Urothelium cell line (cell line): ENCODE data around the gene GRK5.
A peak's percentile ranks its signal among the peaks of the same experiment; 100 is the strongest.

ENCODE experiments used
- DNase-seq: peaks from one replicate; pipeline ENCODE4 v3.0.0; 2011; ENCODE audit warnings: low spot score, mixed read lengths
- FAIRE-seq: peaks from 2 replicates; lab custom pipeline; 2011; peaks lifted over from hg19 to GRCh38; lab: Jason Lieb, UNC

Gene GRK5

DNA sequence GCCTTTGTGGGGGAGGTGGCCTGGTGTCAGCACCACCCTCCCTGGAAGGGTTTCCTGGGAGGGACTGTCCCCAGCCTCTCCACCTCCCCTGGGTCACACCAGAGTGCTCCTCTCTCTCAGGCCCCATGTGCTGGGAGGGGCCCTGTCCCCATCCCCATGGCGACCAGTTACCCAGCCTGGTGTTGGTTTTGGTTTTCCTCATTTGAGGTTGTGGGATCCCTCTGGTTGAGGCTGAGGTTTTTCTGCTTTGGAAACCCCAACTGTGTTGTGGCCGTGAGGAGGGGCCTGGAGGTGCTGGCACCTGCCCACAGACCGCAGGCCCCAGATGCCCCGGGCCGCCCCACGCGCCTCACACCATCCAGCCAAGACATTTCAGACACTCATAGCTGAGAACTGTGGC is 106.3 kb downstream of the GRK5 start:
- no peak for FAIRE-seq
- no peak for DNase-seq

GRCh38 chr10:119314061-119314460 is 106.7 kb downstream of the GRK5 start:
- FAIRE-seq, result no peak

DNA sequence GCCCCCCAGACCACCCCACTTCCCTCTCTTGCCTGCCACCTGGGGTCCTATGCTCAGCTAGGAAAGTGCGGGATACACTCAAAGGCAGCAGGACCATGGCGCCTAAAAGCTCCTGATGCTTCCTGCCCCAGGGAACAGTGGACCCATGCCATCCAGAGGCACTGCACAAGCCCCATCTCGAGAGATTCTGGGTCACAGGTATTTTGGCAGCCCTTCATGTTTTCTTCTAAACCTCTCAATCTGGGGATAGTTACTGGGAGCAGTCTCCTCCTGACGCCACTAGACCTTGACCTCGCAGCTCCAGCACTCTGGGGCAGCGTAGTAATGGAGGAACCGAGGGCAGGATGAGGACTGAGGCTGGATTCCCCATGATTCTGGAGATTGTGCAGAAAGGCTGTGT is 107.1 kb downstream of the GRK5 start:
- FAIRE-seq (no peak), DNase-seq (no peak)

More at GRCh38 chr10:119314061-119314460, 106.7 kb downstream of the GRK5 start:
- no peak for DNase-seq

DNA sequence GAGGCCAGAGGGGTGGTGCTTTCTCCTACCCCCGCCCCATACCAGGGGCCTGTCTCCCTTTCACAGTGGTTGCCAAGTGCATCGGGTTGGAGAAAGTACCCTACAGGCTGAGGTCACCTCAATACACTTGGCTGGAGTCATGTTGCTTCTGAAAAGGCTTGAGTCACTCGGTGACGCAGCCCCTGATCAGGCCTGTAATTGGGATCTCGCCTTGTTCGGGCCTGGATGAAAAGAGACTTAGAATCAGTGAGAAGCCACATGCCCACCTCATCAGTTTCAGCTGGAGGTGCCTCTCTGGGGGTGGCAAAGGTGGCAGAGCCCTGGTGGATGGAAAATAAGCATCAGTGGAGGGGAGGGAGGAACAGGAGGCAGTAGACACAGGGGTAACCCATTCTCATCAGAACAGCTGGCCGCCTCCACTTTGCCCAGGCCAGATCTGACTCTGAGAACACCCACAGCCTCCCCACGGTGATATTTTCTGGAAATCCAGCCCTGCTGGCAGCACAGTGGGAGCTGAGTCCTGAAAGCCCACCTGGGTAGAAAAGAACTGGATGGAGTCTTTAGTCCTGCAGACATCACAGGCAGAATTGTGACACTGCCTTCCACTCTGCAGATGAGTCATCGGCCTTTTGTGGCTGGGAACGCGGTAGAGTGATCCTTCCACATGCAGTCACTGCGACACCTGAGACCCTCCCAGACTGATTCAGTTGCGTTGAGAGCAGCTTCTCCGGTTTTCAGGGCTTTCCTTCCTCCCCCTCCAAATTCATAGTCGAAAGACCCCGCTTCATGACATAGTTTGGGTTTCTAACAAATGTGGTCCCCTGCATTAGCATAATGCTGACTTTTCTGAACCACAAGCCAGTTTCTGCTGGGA is 108.0 kb downstream of the GRK5 start:
- FAIRE-seq (no peak), DNase-seq (peak; percentile 84)

DNA sequence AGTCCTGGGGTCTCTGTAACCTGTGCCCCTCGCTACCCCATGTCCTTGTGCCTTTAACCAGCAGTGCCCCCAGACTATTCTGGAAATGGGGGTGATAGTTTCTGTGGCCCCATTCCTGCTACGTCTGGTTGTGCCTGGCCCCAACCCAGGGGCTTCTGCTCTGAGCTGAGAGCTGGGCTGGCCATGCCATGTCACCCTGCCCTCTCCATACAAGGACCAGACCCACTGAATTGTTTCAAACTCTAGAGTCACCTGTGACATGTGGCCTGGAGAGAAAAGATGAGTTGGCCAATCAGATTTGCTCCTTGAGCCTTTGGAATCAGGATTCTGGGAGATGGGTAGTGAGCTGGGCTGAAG is 108.6 kb downstream of the GRK5 start:
- FAIRE-seq (no peak), DNase-seq (no peak)

- peak; percentile 72 for DNase-seq
- no peak for FAIRE-seq
These were observed 109.3 kb downstream of the GRK5 start for GRCh38 chr10:119316729-119317097.

DNA sequence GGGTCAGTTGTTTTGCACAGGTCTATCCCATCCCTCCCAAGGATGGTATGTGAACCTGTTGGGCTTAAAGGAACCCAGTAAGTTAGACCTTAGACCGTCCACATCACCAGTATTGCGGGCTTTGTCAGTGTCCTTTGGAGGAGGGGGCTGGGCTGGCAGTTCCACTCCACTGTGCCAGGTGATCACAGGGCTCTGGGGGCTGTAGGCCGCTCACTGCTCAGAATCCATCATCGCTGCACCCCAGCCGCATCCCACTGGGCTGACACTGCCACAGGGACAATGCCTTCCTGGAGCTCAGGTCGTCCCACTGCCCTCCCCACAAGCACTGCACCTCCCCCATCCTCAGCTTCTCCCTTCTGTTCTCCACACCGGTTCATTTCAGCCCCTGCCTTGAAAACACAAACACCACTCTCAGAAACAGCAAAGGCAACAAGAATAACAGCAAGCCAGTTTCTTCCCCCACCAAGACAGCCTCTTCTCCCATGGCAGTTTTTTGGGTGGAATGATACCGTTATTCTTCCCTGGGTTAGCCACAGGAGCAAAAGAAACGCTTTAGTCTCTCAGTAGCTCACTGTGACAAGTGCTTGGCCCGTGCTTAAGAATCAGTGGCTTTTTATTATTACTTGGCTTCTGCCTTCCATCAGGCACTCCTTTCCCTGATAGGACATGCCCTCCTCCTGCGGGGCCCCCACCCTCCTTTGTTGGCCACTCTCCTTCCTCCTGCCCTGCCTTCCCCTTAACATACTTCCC is 111.2 kb downstream of the GRK5 start:
- DNase-seq (no peak), FAIRE-seq (no peak)

- FAIRE-seq, result no peak
- no peak for DNase-seq
These were observed 112.0 kb downstream of the GRK5 start for GRCh38 chr10:119319161-119319919.

- FAIRE-seq (no peak), DNase-seq (no peak)
These were observed 112.5 kb downstream of the GRK5 start for GRCh38 chr10:119319920-119320258.

GRCh38 chr10:119320981-119321380 is 113.6 kb downstream of the GRK5 start:
- no peak for DNase-seq
- no peak for FAIRE-seq

DNA sequence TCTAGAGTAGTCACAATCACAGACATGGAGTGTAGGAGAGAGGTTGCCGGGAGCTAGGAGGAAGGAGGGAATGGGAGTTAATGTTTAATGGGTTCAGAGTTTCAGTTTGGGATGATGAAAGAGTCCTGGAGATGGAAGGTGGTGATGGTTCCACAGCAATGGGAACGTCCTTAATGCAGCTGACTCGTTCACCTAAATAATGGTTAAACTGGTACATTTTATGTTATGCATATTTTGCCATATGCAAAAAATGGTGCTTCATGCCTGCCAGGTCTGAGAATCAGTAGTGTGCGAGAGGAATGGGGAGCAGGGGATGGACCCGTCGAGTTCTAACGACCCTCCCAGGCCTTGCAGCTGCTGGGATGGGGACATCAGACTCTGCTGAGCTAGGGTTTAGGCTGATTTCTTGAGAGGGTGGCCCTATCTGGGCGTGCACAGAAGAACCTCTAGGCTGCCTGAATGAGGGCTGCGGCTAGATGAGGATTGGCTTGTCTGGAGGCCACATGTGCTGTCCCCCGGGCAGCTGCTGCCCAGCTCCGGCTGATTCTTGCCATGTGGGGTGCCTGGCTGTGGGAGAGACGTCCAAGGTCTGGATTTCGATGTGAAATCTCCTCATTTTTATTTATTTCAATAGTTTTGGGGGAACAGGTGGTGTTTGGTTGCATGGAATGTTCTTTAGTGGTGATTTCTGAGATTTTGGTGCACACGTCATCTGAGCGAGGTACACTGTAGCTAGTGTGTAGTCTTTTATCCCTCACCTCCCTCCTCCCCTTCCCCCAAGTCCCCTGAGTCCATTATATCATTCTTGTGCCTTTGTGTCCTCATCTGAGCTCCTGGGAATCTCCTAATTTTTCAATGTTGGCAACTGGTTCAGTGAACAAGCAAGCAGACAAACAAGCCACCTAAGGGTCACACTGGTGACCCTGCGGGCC is 116.0 kb downstream of the GRK5 start:
- FAIRE-seq, result no peak
- no peak for DNase-seq

- DNase-seq (no peak), FAIRE-seq (no peak)
These were observed 117.8 kb downstream of the GRK5 start for GRCh38 chr10:119325131-119325530.

DNA sequence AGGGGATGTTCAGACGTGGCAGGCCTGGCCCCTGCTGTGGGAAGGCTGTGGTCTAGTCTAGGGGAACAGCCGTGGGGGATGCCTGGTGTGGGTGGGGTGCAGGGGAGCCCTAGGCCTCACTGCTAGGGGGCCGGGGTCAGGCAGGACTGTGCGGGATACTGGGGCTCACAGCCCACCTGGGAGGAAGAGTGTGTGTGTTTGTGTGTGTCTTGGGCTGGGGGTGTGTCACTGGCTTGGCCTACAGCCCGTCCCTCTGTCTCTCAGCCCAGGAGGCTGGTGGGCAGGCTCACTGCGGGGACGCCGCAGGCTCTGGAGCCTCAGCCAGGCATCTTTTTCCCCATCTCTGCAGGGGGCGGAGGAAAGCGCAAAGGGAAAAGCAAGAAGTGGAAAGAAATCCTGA is 118.8 kb downstream of the GRK5 start:
- no peak for FAIRE-seq
- DNase-seq, result no peak

DNA sequence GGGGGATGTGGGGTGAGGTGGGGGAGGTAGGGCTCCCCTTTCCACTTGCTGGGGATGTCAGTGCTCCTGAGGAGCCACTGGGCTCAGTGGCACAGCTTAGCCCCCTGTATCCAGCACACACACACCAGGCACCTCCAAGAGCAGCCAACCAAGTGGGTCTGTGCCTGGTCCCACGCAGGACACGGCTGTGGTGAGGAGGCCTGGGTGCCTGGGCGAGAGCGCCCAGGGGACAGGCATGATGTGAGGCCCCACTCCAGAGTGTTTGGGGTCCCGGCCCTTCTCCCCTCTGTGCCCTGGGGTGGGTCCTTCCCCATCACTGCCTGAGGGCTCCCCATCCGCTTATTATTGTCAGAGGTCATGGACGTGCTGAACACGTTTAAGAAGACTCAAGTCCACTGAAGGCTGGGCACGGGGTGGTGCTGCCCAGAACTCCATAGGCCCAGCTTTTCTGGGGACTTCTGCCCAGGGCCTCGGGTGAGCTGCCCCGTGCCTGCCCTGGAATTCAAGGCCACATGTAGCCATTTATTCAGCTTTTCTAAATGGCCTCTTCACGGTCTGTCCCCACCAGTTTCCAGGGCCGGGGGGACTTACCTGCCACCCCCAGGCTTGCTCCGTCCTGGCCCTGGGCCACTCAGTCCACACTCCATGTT is 119.8 kb downstream of the GRK5 start:
- FAIRE-seq, result no peak
- no peak for DNase-seq

- DNase-seq (no peak), FAIRE-seq (no peak)
These were observed 120.9 kb downstream of the GRK5 start for GRCh38 chr10:119328223-119328622.

DNA sequence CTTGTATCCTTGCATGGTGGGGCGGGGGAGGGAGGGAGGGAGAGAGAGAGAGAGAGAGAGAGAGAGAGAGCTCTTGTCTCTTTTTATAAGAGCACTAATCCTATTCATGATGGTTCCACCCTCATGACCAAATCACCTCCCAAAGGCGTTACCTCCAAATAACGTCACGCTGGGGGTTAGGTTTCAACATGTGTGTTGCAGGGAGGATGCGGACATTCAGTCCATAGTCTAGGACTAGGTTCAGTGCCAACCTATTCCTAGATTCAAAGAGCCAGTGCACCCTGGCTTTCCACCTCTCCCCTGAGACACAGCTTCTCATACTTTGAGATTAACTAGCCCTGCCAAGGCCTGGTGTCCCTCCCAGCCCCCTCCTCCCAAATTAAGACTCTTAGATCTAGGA is 123.0 kb downstream of the GRK5 start:
- FAIRE-seq (no peak), DNase-seq (no peak)

DNA sequence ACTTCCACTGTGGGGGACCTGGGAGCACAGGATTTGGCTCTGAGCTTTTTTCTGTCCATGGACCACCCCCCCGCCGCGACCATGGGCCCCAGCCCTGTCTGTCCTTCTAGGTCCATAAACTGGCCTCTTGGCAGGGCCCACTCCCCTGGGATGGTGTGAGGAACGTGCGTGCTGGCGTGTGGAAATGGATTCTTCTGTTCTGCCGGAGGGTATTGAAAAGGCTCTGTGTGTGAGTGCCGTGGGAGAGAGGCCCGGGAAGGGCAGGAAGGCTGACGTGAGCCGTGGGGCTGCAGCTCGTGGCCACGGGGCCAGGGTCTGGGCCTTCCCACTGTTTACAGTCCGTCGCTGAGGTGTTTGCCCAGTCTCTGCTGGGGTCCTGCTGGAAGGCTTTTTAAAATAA is 123.7 kb downstream of the GRK5 start:
- DNase-seq, result no peak
- no peak for FAIRE-seq

DNA sequence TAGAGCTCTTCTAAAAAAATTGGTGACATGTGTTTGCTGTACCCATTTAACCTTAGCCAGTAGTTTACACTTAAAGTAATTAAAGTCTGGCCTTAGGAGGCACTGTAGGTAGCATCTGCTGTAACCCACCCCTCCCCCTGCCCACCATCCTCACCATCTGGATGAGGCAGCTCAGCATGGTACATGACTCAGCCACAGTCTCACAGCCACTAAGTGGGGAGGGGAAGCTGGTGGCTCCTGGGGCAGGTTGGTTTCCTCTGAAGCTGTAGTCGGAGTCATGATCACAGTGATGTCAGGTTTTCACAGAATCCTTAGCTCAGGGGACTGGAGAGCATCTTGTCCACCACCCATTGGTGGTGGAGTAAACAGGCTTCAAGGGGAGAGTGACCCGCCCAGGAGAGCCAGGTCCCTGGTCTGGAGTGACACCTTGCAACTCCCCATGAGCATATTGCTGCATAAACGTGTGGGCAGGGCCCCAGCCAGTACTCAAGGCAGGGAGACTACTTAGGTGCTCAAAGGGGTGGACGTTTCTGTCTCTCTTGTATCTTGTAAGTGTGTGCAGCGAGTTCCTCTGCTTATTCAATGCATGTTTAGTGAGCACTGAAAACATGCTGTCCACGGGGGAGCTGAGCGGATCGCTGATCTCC is 125.9 kb downstream of the GRK5 start:
- peak; percentile 85 for FAIRE-seq
- DNase-seq, result peak; percentile 72

DNA sequence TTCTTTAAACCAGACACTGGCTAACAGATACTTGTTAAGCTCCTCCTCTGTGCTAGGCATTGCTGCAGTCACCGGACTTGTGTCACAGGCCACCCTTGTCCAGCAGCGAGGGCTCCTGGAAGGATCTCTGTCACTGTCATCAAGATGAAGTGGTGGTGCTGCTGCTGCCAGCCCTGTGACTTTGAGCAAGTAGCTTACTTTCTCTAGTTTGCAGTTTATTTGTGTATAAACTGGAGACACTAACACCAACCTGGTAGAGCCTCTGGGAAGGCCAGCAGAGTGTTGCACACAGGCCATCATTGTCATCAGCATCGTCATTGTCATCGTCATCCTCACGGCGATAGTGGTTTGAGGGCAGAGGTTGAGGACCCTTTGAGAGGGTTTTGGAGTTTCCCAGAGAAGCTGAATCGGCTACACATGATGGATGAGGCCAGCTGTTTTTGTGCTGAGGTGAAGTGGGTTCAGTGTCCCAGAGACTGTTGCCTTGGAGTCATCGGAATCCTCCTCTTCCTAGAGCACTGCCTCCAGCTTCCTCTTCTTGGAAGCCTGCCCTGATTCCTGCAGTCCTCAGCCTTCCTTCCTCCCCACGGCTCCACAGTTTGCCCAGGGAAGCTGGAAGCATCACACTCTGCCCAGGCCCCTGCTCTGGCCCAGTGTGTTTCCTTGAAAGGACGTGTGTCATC is 128.4 kb downstream of the GRK5 start:
- FAIRE-seq, result no peak
- DNase-seq, result no peak
